Skeletal muscle tissue (tissue), 4 donors: Measurements from ENCODE around the gene FGFRL1. TPM values are rescaled to one million over a fixed set of nuclear protein-coding genes. Genes with fewer than 3 reads are reported as not detected.
A peak's percentile ranks its signal among the peaks of the same experiment; 100 is the strongest.
"Not testable (repeated sequence)": the region's sequence is repeated elsewhere in the genome, so short reads cannot be mapped to it uniquely, and the experiment has no call there.

Experiments
- H3K27ac ChIP-seq: one replicate; pipeline ENCODE4 v1.7.0; 2013; ENCODE audit warnings: mild to moderate bottlenecking, low read depth, low read length, inconsistent platforms
- H3K27me3 ChIP-seq, 3 donors: one replicate each; pipeline ENCODE4 v1.7.0; 2013; ENCODE audit warnings: low read length in 3 of 3; ENCODE audit not compliant: control insufficient read depth in 3 of 3, insufficient read depth in 3 of 3
- H3K36me3 ChIP-seq, 3 donors: one replicate each; pipeline ENCODE4 v1.7.0; 2013; ENCODE audit warnings: low read length in 3 of 3; ENCODE audit not compliant: control insufficient read depth in 3 of 3, insufficient read depth in 3 of 3
- H3K4me1 ChIP-seq, 3 donors: one replicate each; pipeline ENCODE4 v1.7.0; 2013; ENCODE audit warnings: low read length in 3 of 3, mild to moderate bottlenecking in 3 of 3; ENCODE audit not compliant: control insufficient read depth in 3 of 3, insufficient read depth in 3 of 3
- H3K4me3 ChIP-seq, 3 donors: one replicate each; pipeline ENCODE4 v1.7.0; 2013; ENCODE audit warnings: low read length in 3 of 3
- H3K9ac ChIP-seq, 3 donors: one replicate each; pipeline ENCODE4 v1.7.0; 2013; ENCODE audit warnings: low read length in 3 of 3, mild to moderate bottlenecking in 3 of 3, moderate library complexity in 2 of 3, low read depth in 1 of 3
- H3K9me3 ChIP-seq, 3 donors: one replicate each; pipeline ENCODE4 v1.7.0; 2013; ENCODE audit warnings: low read length in 3 of 3; ENCODE audit not compliant: control insufficient read depth in 3 of 3
- total RNA-seq: library from RNA; depleted of rRNA; stranded (reverse); fragments of >200 nt; gene quantifications from one replicate; pipeline ENCODE4 v1.2.3, GENCODE V29; 2014
- donor health status: Osteomylitis.

The FGFRL1 gene
- total RNA-seq, 1 donor from 2014 or later = 54.3 TPM

GRCh38 chr4:993111-994029 lies 18.1 kb upstream of the FGFRL1 start, which contains the start of gene SLC26A1:
Gene SLC26A1 (minus strand): TSS chr4:993404. CDS start chr4:991703, 1,701 bp downstream.
- H3K27me3 ChIP-seq = peaks cover 15 to 28% (median 25%) of the 10 kb centered on the region in 3 donors
- peak within 1 kb of the TSS in 1 of 3 donors; percentile 13 for H3K4me3 ChIP-seq
- peaks cover 5 to 12% (median 10%) of the 10 kb centered on the region in 3 donors for H3K4me1 ChIP-seq
- no peaks in the 10 kb centered on the region for H3K9me3 ChIP-seq
- no peak within 1 kb of the TSS for H3K27ac ChIP-seq
- H3K36me3 ChIP-seq = peaks cover 6% of the 10 kb centered on the region in 3 donors
- H3K9ac ChIP-seq = peak within 1 kb of the TSS in 1 of 3 donors; percentile 40

GRCh38 chr4:995311-996026 lies 16.0 kb upstream of the FGFRL1 start:
- Histone ChIP-seq H3K36me3 (peaks cover 0 to 3% (median 1%) of the 10 kb centered on the region in 3 donors), H3K9ac (no peak overlapping the region), H3K9me3 (no peaks in the 10 kb centered on the region), H3K27ac (no peak overlapping the region), H3K4me1 (peaks cover 5 to 14% (median 11%) of the 10 kb centered on the region in 3 donors), H3K4me3 (no peak overlapping the region), H3K27me3 (peaks cover 33 to 45% (median 43%) of the 10 kb centered on the region in 3 donors)

- Histone ChIP-seq H3K4me1 (peaks cover 5 to 14% (median 11%) of the 10 kb centered on the region in 3 donors), H3K27ac (no peak overlapping the region), H3K36me3 (peaks cover 0 to 3% (median 0%) of the 10 kb centered on the region in 3 donors), H3K27me3 (peaks cover 41 to 52% (median 51%) of the 10 kb centered on the region in 3 donors), H3K9ac (no peak overlapping the region), H3K9me3 (no peaks in the 10 kb centered on the region), H3K4me3 (no peak overlapping the region)
These were observed 15.1 kb upstream of the FGFRL1 start for GRCh38 chr4:996030-996996.

- Histone ChIP-seq H3K4me1 (peaks cover 5 to 14% (median 14%) of the 10 kb centered on the region in 3 donors), H3K27ac (no peak overlapping the region), H3K36me3 (no peaks in the 10 kb centered on the region), H3K4me3 (no peak overlapping the region), H3K9me3 (no peaks in the 10 kb centered on the region), H3K27me3 (peaks cover 48 to 59% (median 58%) of the 10 kb centered on the region in 3 donors), H3K9ac (no peak overlapping the region)
These were observed 14.4 kb upstream of the FGFRL1 start for GRCh38 chr4:996997-997374.

GRCh38 chr4:997375-998071 lies 13.9 kb upstream of the FGFRL1 start:
- peak overlapping the region in 1 of 3 donors; percentile 45 for H3K4me3 ChIP-seq
- H3K27me3 ChIP-seq = peaks cover 52 to 65% (median 63%) of the 10 kb centered on the region in 3 donors
- peaks cover 7 to 18% (median 13%) of the 10 kb centered on the region in 3 donors for H3K4me1 ChIP-seq
- no peaks in the 10 kb centered on the region for H3K9me3 ChIP-seq
- H3K27ac ChIP-seq = no peak overlapping the region
- H3K36me3 ChIP-seq = no peaks in the 10 kb centered on the region
- peak overlapping the region in 1 of 3 donors; percentile 57 for H3K9ac ChIP-seq

- peaks cover 56 to 70% (median 68%) of the 10 kb centered on the region in 3 donors for H3K27me3 ChIP-seq
- H3K9ac ChIP-seq = no peak overlapping the region
- H3K9me3 ChIP-seq = no peaks in the 10 kb centered on the region
- H3K4me3 ChIP-seq = no peak overlapping the region
- H3K4me1 ChIP-seq = peaks cover 7 to 18% (median 13%) of the 10 kb centered on the region in 3 donors
- no peaks in the 10 kb centered on the region for H3K36me3 ChIP-seq
- no peak overlapping the region for H3K27ac ChIP-seq
These were observed 13.2 kb upstream of the FGFRL1 start for GRCh38 chr4:998096-998691.

- not testable (repeated sequence) for H3K9ac ChIP-seq, H3K27ac ChIP-seq, H3K9me3 ChIP-seq, H3K4me3 ChIP-seq, H3K36me3 ChIP-seq
- Histone ChIP-seq H3K27me3 (peaks cover 68 to 81% (median 79%) of the 10 kb centered on the region in 3 donors), H3K4me1 (peaks cover 7 to 18% (median 13%) of the 10 kb centered on the region in 3 donors)
These were observed 12.1 kb upstream of the FGFRL1 start for GRCh38 chr4:999240-999863.

GRCh38 chr4:999882-1000425 lies 11.5 kb upstream of the FGFRL1 start:
- no peak overlapping the region for H3K27ac ChIP-seq
- H3K4me3 ChIP-seq = no peak overlapping the region
- peaks cover 74 to 87% (median 85%) of the 10 kb centered on the region in 3 donors for H3K27me3 ChIP-seq
- H3K9ac ChIP-seq = no peak overlapping the region
- no peaks in the 10 kb centered on the region for H3K9me3 ChIP-seq
- H3K36me3 ChIP-seq = no peaks in the 10 kb centered on the region
- peaks cover 7 to 18% (median 13%) of the 10 kb centered on the region in 3 donors for H3K4me1 ChIP-seq
